HG02678 (cell line): ENCODE results near the gene PAGE3.

Experiments
- ATAC-seq: cut with Tn5 transposase; IDR thresholded peaks from one replicate; pipeline ENCODE4 v1.9.1; 2021; ENCODE audit warnings: mild to moderate bottlenecking, moderate library complexity; ENCODE audit not compliant: unreplicated experiment

Gene PAGE3

GRCh38 chrX:55264816-55265215, at the start of gene PAGE3:
Gene PAGE3 (minus strand): TSS chrX:55264916. CDS start chrX:55263903, 1,013 bp downstream.
- no peak for ATAC-seq

- no peak for ATAC-seq
Measured at GRCh38 chrX:55312655-55313054, 47.9 kb upstream of the PAGE3 start.

GRCh38 chrX:55290963-55291362, 26.2 kb upstream of the PAGE3 start:
- ATAC-seq = no peak

GRCh38 chrX:55279832-55280231, 15.1 kb upstream of the PAGE3 start:
- no peak for ATAC-seq

- no peak for ATAC-seq
Measured at GRCh38 chrX:55260806-55261205, 3.9 kb downstream of the PAGE3 start.

- no peak for ATAC-seq
Measured at GRCh38 chrX:55253528-55253927, 11.2 kb downstream of the PAGE3 start.

- ATAC-seq = no peak
Measured at GRCh38 chrX:55240788-55241340, 23.9 kb downstream of the PAGE3 start.

- ATAC-seq = no peak
Measured at GRCh38 chrX:55220119-55220794, 44.5 kb downstream of the PAGE3 start, which contains the start of gene PAGE5. Gene PAGE5 (plus strand): TSS chrX:55220346. CDS start chrX:55221383, 1,037 bp downstream.

- no peak for ATAC-seq
Measured at GRCh38 chrX:55213381-55213780, 51.3 kb downstream of the PAGE3 start.

- ATAC-seq = no peak
Measured at GRCh38 chrX:55210931-55211677, 53.6 kb downstream of the PAGE3 start.
